Occipital lobe (tissue), 2 donors: ENCODE data around the gene LUC7L. TPM values are rescaled to one million over a fixed set of nuclear protein-coding genes. Genes with fewer than 3 reads are reported as not detected.
"Not testable (repeated sequence)": the region's sequence is repeated elsewhere in the genome, so short reads cannot be mapped to it uniquely, and the experiment has no call there.

Experiments
- DNase-seq: peaks from one replicate; lab custom pipeline; 2025; lab: John Stamatoyannopoulos, UW
- total RNA-seq: library from RNA; depleted of rRNA; stranded (reverse); fragments of >200 nt; gene quantifications from one replicate; pipeline ENCODE4 v1.2.3, GENCODE V29; 2014

LUC7L gene
- total RNA-seq, 1 donor from 2014 or later = 76.4 TPM

- DNase-seq = no peak
These were observed 63.5 kb downstream of the LUC7L start, which contains the start of gene HBM for GRCh38 chr16:165539-166374. Gene HBM, plus strand, starts transcription at chr16:165978. Its CDS starts 20 bp downstream, at chr16:165998.

DNA sequence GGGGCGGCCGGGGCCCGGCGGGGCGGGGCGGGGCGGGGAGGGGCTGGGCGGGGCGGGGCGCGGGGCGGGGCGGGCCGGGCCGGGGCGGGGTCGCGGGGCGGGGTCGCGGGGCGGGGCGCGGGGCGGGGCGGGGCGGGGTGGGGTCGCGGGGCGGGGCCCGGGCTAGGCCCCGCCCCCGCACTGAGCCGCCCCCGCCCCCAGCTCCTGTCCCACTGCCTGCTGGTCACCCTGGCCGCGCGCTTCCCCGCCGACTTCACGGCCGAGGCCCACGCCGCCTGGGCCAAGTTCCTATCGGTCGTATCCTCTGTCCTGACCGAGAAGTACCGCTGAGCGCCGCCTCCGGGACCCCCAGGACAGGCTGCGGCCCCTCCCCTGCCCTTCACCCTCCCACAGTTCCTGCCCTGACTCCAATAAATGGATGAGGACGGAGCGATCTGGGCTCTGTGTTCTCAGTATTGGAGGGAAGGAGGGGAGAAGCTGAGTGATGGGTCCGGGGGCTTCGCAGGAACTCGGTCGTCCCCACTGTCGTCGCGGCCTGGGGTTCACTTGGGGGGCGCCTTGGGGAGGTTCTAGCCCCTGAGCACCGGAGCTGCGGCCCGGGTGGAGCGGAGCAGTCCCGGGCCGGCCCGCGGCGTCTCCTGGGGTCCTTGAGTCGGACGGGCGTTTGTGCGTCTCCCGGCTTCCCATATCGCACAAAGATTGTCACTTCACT lies 64.3 kb downstream of the LUC7L start:
- DNase-seq = no peak

DNA sequence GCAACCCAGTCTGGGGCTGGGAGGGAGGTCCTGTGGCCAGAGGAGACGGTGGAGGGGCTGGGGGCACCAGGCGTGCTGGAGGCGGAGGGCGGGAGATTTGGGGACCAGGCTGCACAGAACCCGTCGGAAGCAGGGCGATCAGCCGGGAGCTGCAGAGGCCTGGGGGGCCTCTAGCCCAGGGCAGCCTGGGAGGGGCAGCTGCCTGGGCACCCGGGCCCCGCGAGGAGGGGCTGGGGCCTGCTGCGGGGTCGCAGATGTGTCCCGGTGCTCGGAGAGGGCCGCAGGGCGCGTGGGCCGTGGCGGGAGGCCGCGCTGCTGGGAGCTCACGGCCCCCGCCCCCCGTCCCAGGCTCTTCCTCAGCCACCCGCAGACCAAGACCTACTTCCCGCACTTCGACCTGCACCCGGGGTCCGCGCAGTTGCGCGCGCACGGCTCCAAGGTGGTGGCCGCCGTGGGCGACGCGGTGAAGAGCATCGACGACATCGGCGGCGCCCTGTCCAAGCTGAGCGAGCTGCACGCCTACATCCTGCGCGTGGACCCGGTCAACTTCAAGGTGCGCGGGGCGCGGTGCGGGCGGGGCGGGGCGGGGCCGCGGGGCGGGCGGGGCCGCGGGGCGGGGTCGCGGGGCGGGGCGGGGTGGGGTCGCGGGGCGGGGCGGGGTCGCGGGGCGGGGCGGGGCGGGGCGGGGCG lies 65.0 kb downstream of the LUC7L start:
- not testable (repeated sequence) for DNase-seq

GRCh38 chr16:163696-164095 lies 65.6 kb downstream of the LUC7L start:
- DNase-seq = not testable (repeated sequence)

- DNase-seq = not testable (repeated sequence)
These were observed 66.1 kb downstream of the LUC7L start for GRCh38 chr16:163139-163538.

GRCh38 chr16:162271-162991 lies 66.8 kb downstream of the LUC7L start:
- no peak for DNase-seq

GRCh38 chr16:160691-161190 lies 68.5 kb downstream of the LUC7L start:
- no peak for DNase-seq

DNA sequence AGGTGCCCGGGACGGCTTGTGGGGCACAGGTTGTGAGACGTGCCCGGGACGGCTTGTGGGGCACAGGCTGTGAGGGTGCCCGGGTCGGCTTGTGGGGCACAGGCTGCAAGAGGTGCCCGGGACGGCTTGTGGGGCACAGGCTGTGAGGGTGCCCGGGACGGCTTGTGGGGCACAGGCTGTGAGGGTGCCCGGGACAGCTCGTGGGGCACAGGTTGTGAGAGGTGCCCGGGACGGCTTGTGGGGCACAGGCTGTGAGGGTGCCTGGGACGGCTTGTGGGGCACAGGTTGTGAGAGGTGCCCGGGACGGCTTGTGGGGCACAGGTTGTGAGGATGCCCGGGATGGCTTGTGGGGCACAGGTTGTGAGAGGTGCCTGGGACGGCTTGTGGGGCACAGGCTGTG lies 69.0 kb downstream of the LUC7L start:
- not testable (repeated sequence) for DNase-seq

- DNase-seq = no peak
These were observed 70.0 kb downstream of the LUC7L start for GRCh38 chr16:159136-159849.

DNA sequence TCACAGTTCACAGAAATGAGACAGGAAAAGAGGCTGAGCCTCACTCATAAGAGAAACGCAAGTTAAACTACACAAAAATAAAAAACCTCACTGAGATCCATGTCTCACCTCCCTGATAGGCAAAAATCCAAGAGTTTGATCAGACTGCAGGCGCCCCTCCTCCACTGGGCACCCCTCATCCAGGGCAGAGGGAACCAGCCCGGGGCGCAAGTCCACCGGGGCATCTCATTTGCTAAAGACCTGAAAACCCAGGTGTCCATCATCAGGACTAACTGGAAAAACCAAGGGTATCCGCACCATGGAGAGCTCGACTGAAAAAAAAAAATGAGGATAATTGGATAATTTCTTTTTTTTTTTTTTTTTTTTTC lies 74.2 kb downstream of the LUC7L start:
- DNase-seq = no peak

GRCh38 chr16:154217-155030 lies 74.8 kb downstream of the LUC7L start:
- no peak for DNase-seq

- not testable (repeated sequence) for DNase-seq
These were observed 75.6 kb downstream of the LUC7L start for GRCh38 chr16:153550-154216.

DNA sequence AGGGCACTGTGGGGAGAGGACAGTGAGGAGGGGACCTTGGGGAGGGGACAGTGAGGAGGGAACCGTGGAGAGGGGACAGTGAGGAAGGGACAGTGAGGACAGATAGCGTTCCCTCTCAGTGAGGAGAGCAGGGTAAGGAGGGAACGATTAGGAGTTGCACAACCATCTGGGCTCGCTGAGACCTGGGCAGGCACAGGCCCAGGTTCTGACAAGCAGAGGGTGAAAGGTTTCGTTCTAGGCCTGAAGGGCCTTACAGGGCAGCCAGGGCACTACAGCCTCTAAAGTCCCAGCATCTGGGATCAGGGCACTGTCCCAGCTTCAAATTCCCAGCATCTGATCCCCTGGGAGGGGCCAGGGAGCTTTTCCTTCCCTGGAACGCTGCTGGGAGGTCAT lies 76.1 kb downstream of the LUC7L start:
- not testable (repeated sequence) for DNase-seq

GRCh38 chr16:152141-153128 lies 76.8 kb downstream of the LUC7L start, which contains the start of gene HBZ:
Gene HBZ, plus strand, starts transcription at chr16:152644. Its CDS starts 266 bp downstream, at chr16:152910.
- DNase-seq = no peak

GRCh38 chr16:149024-149660 lies 80.1 kb downstream of the LUC7L start:
- DNase-seq = no peak

DNA sequence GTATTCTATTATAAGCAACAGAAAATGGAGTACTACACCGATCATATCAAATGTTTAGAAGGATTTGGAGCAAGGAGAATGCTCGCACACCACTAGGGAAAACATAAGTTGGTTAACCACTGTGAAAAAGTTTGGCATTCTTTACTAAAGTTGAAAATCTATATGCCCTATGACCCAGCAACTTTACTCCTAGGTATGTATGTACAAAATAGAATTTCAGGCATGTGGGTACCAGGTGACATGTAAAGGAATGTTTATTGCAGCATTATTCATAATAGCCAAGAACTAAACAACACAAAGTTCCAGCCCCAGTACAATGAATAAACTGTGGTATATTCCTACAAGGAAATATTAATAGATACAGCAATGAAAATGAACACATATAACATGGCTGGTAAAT lies 82.6 kb downstream of the LUC7L start:
- DNase-seq = no peak

DNA sequence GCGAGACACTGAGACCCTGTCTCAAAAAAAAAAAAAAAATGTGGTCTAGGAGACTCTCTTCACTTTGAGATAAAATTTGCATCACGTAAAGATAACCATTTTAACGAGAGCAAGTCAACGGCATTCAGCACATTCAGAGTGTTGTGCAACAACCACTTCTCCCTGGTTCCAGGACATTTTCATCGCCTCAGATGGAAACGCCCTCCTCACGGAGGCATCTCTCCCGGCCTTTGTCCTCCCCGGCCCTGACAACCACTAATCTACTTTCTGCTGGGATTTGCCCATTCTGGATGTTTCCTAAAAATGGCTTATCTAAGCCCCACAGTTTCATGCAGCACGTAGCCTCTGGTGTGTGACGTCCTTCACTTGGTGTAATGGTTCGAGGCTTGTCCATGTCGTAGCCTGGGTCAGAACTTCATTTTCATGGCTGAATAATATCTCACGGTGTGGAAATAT lies 84.4 kb downstream of the LUC7L start:
- DNase-seq = no peak
